ENCODE results near the gene ANK3. TPM values are rescaled to one million over a fixed set of nuclear protein-coding genes. Genes with fewer than 3 reads are reported as not detected.
A peak's percentile ranks its signal among the peaks of the same experiment; 100 is the strongest.

ANK3 gene
- total RNA-seq, 4 donors from 2014 or later: 118 to 161 (median 151) TPM

DNA sequence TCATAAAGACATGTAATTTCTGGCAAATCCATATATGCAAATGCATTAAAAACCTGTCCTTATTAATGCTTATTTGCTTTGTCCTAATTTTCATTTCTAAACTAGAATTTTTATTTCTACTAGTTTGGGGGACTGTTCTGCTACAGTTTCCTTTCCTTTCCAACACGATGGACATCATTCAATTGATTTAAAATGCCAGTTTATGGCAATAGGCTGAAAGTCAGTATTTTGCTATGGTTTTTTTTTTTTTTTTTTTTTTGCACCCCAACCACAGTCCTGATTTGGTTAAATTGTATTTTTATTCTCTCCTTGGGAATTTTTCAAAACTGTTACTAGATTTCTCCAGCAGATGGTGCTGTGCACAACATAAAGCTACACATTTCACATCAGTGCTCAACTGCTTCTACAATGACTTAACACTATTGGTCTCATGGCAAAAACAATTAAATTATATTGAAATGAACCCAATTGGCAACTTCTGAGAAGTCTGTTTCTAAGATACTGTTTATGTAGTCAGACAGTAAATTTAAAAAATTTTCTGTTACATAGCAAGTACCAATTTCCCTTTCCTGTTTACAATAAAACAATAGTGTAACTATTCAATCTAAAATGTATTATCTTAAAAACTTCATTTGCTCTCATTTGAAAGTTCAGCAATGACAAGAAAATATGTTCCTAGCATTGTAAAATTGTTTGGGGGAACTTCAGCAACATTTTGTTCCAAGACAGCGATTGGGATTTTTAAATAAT is 289.5 kb downstream of the ANK3 start:
- no peaks in the 10 kb centered on the region for H3K27me3 ChIP-seq
- H3K4me3 ChIP-seq: no peak overlapping the region
- no peaks in the 10 kb centered on the region for H3K9me3 ChIP-seq
- DNase-seq: no peak
- H3K4me1 ChIP-seq: no peaks in the 10 kb centered on the region
- TF ChIP-seq POLR2A (IDR thresholded peaks at IDR 0.05): no peak
- TF ChIP-seq, protein P1, sequence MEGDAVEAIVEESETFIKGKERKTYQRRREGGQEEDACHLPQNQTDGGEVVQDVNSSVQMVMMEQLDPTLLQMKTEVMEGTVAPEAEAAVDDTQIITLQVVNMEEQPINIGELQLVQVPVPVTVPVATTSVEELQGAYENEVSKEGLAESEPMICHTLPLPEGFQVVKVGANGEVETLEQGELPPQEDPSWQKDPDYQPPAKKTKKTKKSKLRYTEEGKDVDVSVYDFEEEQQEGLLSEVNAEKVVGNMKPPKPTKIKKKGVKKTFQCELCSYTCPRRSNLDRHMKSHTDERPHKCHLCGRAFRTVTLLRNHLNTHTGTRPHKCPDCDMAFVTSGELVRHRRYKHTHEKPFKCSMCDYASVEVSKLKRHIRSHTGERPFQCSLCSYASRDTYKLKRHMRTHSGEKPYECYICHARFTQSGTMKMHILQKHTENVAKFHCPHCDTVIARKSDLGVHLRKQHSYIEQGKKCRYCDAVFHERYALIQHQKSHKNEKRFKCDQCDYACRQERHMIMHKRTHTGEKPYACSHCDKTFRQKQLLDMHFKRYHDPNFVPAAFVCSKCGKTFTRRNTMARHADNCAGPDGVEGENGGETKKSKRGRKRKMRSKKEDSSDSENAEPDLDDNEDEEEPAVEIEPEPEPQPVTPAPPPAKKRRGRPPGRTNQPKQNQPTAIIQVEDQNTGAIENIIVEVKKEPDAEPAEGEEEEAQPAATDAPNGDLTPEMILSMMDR (IDR thresholded peaks at IDR 0.05): peak; percentile 42 to 77 (median 67)
- no peak overlapping the region for H3K27ac ChIP-seq
- no peaks in the 10 kb centered on the region for H3K36me3 ChIP-seq

DNA sequence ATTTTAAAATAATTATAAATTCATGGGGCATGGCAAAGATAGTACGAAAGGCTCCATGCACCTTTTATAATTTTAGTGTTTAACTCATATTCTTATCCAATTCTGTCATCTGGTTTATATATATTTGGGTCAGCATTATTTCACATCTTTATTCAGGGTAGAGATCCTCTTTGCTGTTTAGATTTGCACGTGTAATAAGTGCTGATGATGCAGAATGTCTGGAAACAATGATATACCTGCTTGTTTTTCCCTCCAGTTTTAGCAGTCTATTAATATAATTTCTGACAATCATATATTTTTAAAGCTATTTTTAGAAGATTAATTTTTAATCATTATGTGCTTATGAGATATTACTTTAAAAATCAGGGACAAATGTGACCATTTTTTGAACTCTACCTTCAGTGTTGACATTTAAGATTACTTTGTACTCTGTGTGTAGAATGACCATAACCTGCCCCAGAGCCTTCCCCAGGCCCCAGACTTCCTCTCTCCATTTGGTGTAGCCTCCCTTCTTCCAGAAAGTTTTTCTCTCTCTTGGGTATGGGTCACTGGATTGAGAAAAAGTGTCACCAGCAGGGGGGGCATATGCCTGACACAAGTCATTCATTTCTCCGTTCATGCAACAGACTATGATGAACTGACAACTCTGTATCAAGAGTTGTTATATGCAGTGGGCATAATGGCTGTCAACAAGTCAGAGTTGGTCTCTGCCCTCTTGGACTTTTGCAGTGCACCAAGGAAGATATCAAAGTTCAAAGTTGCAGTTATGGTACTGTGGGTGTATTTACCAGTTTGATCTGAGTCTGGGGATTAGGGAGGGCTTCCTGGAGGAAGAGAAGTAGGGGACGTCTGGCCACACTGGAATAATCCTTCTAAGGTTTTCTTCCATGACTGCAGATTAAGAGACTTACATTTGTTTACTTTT is 290.7 kb downstream of the ANK3 start:
- no peak for DNase-seq
- no peak overlapping the region for H3K4me3 ChIP-seq
- TF ChIP-seq, protein P1 (IDR thresholded peaks at IDR 0.05): peak in 3 of 6 experiments; percentile 16 to 36 (median 23)
- TF ChIP-seq POLR2A (IDR thresholded peaks at IDR 0.05): no peak
- no peaks in the 10 kb centered on the region for H3K4me1 ChIP-seq
- no peaks in the 10 kb centered on the region for H3K27me3 ChIP-seq
- H3K9me3 ChIP-seq: no peaks in the 10 kb centered on the region
- no peaks in the 10 kb centered on the region for H3K36me3 ChIP-seq
- H3K27ac ChIP-seq: no peak overlapping the region

- H3K9me3 ChIP-seq: no peaks in the 10 kb centered on the region
- no peaks in the 10 kb centered on the region for H3K27me3 ChIP-seq
- no peaks in the 10 kb centered on the region for H3K4me1 ChIP-seq
- H3K4me3 ChIP-seq: no peak overlapping the region
- no peak overlapping the region for H3K27ac ChIP-seq
- H3K36me3 ChIP-seq: no peaks in the 10 kb centered on the region
- TF ChIP-seq POLR2A (IDR thresholded peaks at IDR 0.05): no peak
- TF ChIP-seq, protein P1 (IDR thresholded peaks at IDR 0.05): no peak
- DNase-seq: peak in 1 of 3 donors; percentile 49
Measured at GRCh38 chr10:60096761-60097513, 292.7 kb downstream of the ANK3 start.

DNA sequence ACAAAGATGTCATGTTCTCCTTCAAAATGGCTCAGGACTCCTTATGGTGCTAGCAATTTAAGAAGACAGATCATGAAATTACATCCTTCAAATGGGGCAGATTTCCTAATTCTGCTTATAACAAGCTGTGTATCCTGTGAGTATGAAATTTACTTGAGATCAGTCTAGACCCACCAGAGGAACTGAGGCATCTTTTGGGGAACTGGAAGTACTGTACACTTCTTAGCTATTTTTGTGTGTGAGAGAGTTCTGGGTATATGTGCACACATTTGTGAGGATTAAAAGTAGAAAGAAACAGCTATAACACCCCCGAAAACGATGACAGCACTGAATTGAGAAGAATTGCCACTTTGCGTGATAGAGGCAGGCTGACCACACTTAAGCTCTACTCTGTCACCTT is 296.4 kb downstream of the ANK3 start:
- Histone ChIP-seq H3K27me3 (no peaks in the 10 kb centered on the region), H3K36me3 (no peaks in the 10 kb centered on the region), H3K4me1 (no peaks in the 10 kb centered on the region), H3K9me3 (no peaks in the 10 kb centered on the region), H3K27ac (no peak overlapping the region), H3K4me3 (no peak overlapping the region)
- DNase-seq: no peak
- TF ChIP-seq, protein P1 (IDR thresholded peaks at IDR 0.05): no peak
- TF ChIP-seq POLR2A (IDR thresholded peaks at IDR 0.05): no peak

DNA sequence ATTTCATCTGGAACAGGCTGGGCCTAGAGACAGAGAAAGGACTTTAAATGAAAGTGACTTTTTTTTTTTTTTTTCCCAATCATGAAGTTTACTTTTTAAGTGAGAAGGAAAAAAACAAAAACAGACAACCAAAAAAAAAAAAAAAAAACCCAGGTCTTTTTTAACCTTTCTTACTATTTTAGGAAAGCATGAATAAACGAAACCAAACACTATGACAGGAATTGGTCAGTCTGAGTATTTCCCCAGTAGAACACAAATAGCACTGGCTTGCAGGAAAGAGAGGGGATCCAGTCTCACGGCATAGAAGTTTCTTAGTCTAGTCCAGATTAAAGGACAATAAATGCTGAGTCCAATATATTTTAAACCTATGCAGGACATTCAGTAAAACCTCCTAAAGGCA is 302.8 kb downstream of the ANK3 start:
- Histone ChIP-seq H3K4me1 (no peaks in the 10 kb centered on the region), H3K36me3 (peaks cover 0 to 19% (median 5%) of the 10 kb centered on the region in 3 donors), H3K27me3 (no peaks in the 10 kb centered on the region), H3K9me3 (no peaks in the 10 kb centered on the region), H3K27ac (no peak overlapping the region), H3K4me3 (no peak overlapping the region)
- no peak for DNase-seq
- no peak for TF ChIP-seq POLR2A (IDR thresholded peaks at IDR 0.05)
- TF ChIP-seq, protein P1 (IDR thresholded peaks at IDR 0.05): no peak
